Measurements from ENCODE around the gene EFEMP1.

DNA sequence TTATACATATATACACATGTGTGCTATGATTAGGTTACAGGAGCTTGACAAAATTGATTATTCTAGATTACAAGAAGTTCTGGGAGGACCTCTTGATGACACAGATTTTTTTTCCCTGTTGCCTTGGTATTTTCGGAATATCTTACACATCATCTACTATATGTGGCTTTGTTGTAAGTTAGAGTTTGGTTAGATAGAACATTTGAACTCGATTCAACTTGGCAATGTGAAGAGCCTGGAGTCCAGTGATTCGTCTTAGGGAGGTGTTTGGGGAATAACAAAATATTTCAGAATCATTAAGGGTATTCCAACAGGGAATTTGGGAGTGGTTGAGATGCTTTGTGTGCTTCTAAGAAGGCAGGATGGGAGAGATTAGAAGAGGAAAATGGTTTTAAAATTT is 39.3 kb upstream of the EFEMP1 start:
- TF ChIP-seq, protein P1, sequence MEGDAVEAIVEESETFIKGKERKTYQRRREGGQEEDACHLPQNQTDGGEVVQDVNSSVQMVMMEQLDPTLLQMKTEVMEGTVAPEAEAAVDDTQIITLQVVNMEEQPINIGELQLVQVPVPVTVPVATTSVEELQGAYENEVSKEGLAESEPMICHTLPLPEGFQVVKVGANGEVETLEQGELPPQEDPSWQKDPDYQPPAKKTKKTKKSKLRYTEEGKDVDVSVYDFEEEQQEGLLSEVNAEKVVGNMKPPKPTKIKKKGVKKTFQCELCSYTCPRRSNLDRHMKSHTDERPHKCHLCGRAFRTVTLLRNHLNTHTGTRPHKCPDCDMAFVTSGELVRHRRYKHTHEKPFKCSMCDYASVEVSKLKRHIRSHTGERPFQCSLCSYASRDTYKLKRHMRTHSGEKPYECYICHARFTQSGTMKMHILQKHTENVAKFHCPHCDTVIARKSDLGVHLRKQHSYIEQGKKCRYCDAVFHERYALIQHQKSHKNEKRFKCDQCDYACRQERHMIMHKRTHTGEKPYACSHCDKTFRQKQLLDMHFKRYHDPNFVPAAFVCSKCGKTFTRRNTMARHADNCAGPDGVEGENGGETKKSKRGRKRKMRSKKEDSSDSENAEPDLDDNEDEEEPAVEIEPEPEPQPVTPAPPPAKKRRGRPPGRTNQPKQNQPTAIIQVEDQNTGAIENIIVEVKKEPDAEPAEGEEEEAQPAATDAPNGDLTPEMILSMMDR (conservative IDR thresholded peaks at IDR 0.05; ENCODE audit: low read length): no peak
- no peak for TF ChIP-seq EZH2phosphoT487 (IDR thresholded peaks at IDR 0.05; ENCODE audit: borderline replicate concordance, low read depth, low read length)
